Measurements from ENCODE around the gene F9.

DNA sequence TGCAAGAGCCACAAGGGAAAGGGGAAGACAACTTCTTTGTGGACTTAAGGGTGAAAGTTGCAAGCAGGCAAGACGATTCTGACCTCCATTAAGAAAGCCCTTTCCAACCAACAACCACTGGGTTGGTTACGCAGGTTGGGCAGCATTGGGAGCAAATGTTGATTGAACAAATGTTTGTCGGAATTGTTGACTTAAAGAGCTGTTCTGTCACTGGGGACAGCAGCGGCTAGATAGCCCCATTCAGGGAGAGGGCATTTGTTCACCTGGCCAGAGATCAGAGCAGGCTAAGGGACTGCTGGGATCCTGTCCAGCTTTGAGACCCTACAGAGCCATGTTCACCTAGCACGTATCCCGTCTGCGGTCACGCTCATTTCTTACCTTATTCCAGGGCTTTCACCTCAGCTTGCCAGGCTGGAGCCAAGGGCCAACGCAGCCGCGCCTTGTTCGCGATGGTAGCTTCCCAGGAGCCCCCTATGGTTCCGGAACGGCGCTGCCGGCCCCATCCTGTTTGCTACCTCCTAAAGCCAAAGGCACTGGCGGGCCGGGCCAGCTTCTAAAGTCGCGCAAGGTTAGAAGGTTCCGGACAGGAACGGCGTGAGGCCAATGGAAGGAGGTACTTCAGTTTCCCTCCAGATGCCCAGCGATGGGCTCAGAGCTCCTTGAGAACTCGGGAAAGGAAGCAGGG is 24.6 kb downstream of the F9 start:
- TF ChIP-seq, protein P1, sequence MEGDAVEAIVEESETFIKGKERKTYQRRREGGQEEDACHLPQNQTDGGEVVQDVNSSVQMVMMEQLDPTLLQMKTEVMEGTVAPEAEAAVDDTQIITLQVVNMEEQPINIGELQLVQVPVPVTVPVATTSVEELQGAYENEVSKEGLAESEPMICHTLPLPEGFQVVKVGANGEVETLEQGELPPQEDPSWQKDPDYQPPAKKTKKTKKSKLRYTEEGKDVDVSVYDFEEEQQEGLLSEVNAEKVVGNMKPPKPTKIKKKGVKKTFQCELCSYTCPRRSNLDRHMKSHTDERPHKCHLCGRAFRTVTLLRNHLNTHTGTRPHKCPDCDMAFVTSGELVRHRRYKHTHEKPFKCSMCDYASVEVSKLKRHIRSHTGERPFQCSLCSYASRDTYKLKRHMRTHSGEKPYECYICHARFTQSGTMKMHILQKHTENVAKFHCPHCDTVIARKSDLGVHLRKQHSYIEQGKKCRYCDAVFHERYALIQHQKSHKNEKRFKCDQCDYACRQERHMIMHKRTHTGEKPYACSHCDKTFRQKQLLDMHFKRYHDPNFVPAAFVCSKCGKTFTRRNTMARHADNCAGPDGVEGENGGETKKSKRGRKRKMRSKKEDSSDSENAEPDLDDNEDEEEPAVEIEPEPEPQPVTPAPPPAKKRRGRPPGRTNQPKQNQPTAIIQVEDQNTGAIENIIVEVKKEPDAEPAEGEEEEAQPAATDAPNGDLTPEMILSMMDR (IDR thresholded peaks at IDR 0.05): no peak
- no peak for TF ChIP-seq POLR2A (IDR thresholded peaks at IDR 0.05)

Measured in esophagus squamous epithelium (tissue), 4 donors.